HEK293 (cell line): Measurements from ENCODE around the gene FSD1.
A peak's percentile ranks its signal among the peaks of the same experiment; 100 is the strongest.

Experiments
- BCL11A ChIP-seq: fragments of 450-650 bp; formaldehyde crosslinking; IDR thresholded peaks from 2 replicates; pipeline ENCODE4 v1.5.1; 2016; ENCODE audit warnings: low read depth, missing biosample characterization, missing genetic modification characterization
- BCL11B ChIP-seq: fragments of 450-650 bp; formaldehyde crosslinking; IDR thresholded peaks from 2 replicates; pipeline ENCODE4 v1.5.1; 2016; ENCODE audit warnings: low read depth, missing biosample characterization, missing genetic modification characterization
- GLI4 ChIP-seq: fragments of 450-650 bp; formaldehyde crosslinking; IDR thresholded peaks from 2 replicates; pipeline ENCODE4 v1.5.1; 2016; ENCODE audit warnings: missing biosample characterization, missing genetic modification characterization
- GLIS1 ChIP-seq: fragments of 450-650 bp; formaldehyde crosslinking; IDR thresholded peaks from 2 replicates; pipeline ENCODE4 v1.5.1; 2016; ENCODE audit warnings: missing biosample characterization, missing genetic modification characterization
- IKZF3 ChIP-seq: fragments of 450-650 bp; IDR thresholded peaks from 2 replicates; pipeline ENCODE4 v1.5.0; 2018; ENCODE audit warnings: missing biosample characterization, mild to moderate bottlenecking, missing genetic modification characterization, moderate library complexity
- SP3 ChIP-seq: fragments of 450-650 bp; formaldehyde crosslinking; IDR thresholded peaks from 2 replicates; pipeline ENCODE4 v1.5.1; 2016; ENCODE audit warnings: missing biosample characterization, missing genetic modification characterization
- ZBTB20 ChIP-seq: fragments of 450-650 bp; formaldehyde crosslinking; IDR thresholded peaks from 2 replicates; pipeline ENCODE4 v1.5.1; 2016; ENCODE audit warnings: missing biosample characterization, missing genetic modification characterization
- ZBTB48 ChIP-seq: fragments of 450-650 bp; formaldehyde crosslinking; IDR thresholded peaks from 2 replicates; pipeline ENCODE4 v1.5.1; 2016; ENCODE audit warnings: missing biosample characterization, missing genetic modification characterization
- ZFP3 ChIP-seq: fragments of 450-650 bp; formaldehyde crosslinking; IDR thresholded peaks from 2 replicates; pipeline ENCODE4 v1.5.1; 2016; ENCODE audit warnings: low read depth, missing biosample characterization, missing genetic modification characterization
- ZNF16 ChIP-seq: fragments of 450-650 bp; formaldehyde crosslinking; IDR thresholded peaks from 2 replicates; pipeline ENCODE4 v1.5.1; 2016; ENCODE audit warnings: low read depth, missing biosample characterization, missing genetic modification characterization
- ZNF184 ChIP-seq: fragments of 450-650 bp; IDR thresholded peaks from 2 replicates; pipeline ENCODE4 v1.5.1; 2018; ENCODE audit warnings: missing biosample characterization, mild to moderate bottlenecking, missing genetic modification characterization
- ZNF335 ChIP-seq: fragments of 450-650 bp; formaldehyde crosslinking; conservative IDR thresholded peaks from 2 replicates; pipeline ENCODE4 v1.5.1; 2016; ENCODE audit warnings: missing biosample characterization, missing genetic modification characterization
- ZNF350 ChIP-seq: fragments of 450-650 bp; formaldehyde crosslinking; IDR thresholded peaks from 2 replicates; pipeline ENCODE4 v1.5.0; 2017; ENCODE audit warnings: missing biosample characterization, mild to moderate bottlenecking, missing genetic modification characterization
- ZNF391 ChIP-seq: fragments of 450-650 bp; formaldehyde crosslinking; IDR thresholded peaks from 2 replicates; pipeline ENCODE4 v1.5.1; 2016; ENCODE audit warnings: low read depth, missing biosample characterization, missing genetic modification characterization, borderline replicate concordance
- ZNF549 ChIP-seq: fragments of 450-650 bp; IDR thresholded peaks from 2 replicates; pipeline ENCODE4 v1.5.1; 2018; ENCODE audit warnings: missing biosample characterization, missing genetic modification characterization, mild to moderate bottlenecking, inconsistent platforms, moderate library complexity
- ZNF560 ChIP-seq: fragments of 450-650 bp; formaldehyde crosslinking; IDR thresholded peaks from 2 replicates; pipeline ENCODE4 v1.5.1; 2017; ENCODE audit warnings: missing biosample characterization, missing genetic modification characterization, borderline replicate concordance
- ZNF600 ChIP-seq: fragments of 450-650 bp; formaldehyde crosslinking; IDR thresholded peaks from 2 replicates; pipeline ENCODE4 v1.5.1; 2016; ENCODE audit warnings: missing biosample characterization, missing genetic modification characterization
- ZNF626 ChIP-seq: fragments of 450-650 bp; sonication (Bioruptor Pico); formaldehyde crosslinking; IDR thresholded peaks from 2 replicates; pipeline ENCODE4 v1.5.1; 2018; ENCODE audit warnings: missing biosample characterization, missing genetic modification characterization, inconsistent platforms
- ZNF654 ChIP-seq: fragments of 450-650 bp; formaldehyde crosslinking; IDR thresholded peaks from 2 replicates; pipeline ENCODE4 v1.5.1; 2016; ENCODE audit warnings: low read depth, missing biosample characterization, missing genetic modification characterization
- ZNF768 ChIP-seq: fragments of 450-650 bp; formaldehyde crosslinking; IDR thresholded peaks from 2 replicates; pipeline ENCODE4 v1.5.1; 2018; ENCODE audit warnings: missing biosample characterization, mild to moderate bottlenecking, missing genetic modification characterization
- ZNF843 ChIP-seq: fragments of 450-650 bp; formaldehyde crosslinking; IDR thresholded peaks from 2 replicates; pipeline ENCODE4 v1.5.1; 2016; ENCODE audit warnings: missing biosample characterization, missing genetic modification characterization
- ZSCAN16 ChIP-seq: fragments of 450-650 bp; formaldehyde crosslinking; IDR thresholded peaks from 2 replicates; pipeline ENCODE4 v1.5.1; 2016; ENCODE audit warnings: missing biosample characterization, missing genetic modification characterization
- TF ChIP-seq, protein P1 (sequence below): IDR thresholded peaks from 2 replicates; pipeline ENCODE4 v1.6.1; 2011; ENCODE audit warnings: mild to moderate bottlenecking, low read depth, low read length, borderline replicate concordance
- TF ChIP-seq, protein P2 (sequence below): fragments of 450-650 bp; formaldehyde crosslinking; IDR thresholded peaks from 2 replicates; pipeline ENCODE4 v1.5.1; 2016; ENCODE audit warnings: missing biosample characterization, missing genetic modification characterization
- TF ChIP-seq, protein P3 (sequence below): fragments of 450-650 bp; formaldehyde crosslinking; optimal IDR thresholded peaks from 2 replicates; pipeline ENCODE3; 2016; ENCODE audit warnings: missing biosample characterization, mild to moderate bottlenecking, missing genetic modification characterization
- TF ChIP-seq, protein P4 (sequence below): fragments of 450-650 bp; formaldehyde crosslinking; IDR thresholded peaks from 2 replicates; pipeline ENCODE4 v1.5.1; 2016; ENCODE audit warnings: missing biosample characterization, missing genetic modification characterization
- TF ChIP-seq, protein P5 (sequence below): fragments of 450-650 bp; formaldehyde crosslinking; IDR thresholded peaks from 2 replicates; pipeline ENCODE4 v1.5.1; 2016; ENCODE audit warnings: missing biosample characterization, missing genetic modification characterization
- TF ChIP-seq, protein P6 (sequence below): fragments of 450-650 bp; formaldehyde crosslinking; IDR thresholded peaks from 2 replicates; pipeline ENCODE4 v1.5.1; 2017; ENCODE audit warnings: missing biosample characterization, missing genetic modification characterization

The FSD1 gene

DNA sequence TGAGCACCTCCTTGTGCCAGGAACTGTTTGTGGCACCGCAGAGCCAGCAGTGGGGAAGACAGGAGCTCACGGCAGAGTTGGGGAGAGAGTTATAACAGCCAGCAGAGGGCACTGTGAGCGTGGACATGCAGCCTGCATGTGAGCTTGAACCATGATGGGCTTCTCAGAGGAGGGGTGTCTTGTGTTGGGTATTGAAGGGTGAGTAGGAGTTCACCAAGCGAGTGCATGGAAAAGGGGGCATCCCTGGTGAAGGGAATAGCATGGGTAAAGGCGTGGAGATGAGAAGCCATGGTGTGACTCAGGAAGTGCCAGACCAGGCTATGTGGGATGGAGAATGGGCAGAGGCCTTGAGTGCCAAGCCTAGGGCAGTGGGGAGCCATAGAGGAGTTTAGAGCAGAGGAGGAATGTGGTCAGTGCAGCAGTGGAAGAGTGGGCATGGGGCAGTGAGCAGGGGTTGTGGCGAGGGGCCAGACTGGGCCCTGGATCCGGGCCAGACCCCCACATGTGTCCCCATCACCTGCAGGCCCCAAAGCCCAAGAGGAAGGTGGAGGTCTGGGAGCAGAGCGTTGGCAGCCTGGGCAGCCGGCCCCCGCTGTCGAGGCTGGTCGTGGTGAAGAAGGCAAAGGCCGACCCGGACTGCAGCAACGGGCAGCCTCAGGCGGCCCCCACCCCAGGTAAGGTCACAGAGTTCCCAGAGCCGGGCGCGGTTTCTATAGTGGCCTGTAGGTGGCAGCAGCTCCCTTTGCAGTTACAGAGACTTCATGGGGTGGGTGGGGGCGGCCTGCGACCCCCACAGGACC, 37.1 kb upstream of the FSD1 start (continued):
- peak; percentile 100 for TF ChIP-seq ZFP3 (tag by site-specific recombination)
- TF ChIP-seq ZNF600: peak; percentile 86
- TF ChIP-seq, protein P1, sequence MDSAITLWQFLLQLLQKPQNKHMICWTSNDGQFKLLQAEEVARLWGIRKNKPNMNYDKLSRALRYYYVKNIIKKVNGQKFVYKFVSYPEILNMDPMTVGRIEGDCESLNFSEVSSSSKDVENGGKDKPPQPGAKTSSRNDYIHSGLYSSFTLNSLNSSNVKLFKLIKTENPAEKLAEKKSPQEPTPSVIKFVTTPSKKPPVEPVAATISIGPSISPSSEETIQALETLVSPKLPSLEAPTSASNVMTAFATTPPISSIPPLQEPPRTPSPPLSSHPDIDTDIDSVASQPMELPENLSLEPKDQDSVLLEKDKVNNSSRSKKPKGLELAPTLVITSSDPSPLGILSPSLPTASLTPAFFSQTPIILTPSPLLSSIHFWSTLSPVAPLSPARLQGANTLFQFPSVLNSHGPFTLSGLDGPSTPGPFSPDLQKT: no peak
- 0 out of 2 replicates have a peak, but pooled peaks have one; percentile 22 for TF ChIP-seq ZBTB20 (tag by site-specific recombination)
- TF ChIP-seq BCL11A: 0 out of 2 replicates have a peak, but pooled peaks have one; percentile 18
- no peak for TF ChIP-seq ZNF843 (tag by site-specific recombination)
- TF ChIP-seq ZNF391 (tag by site-specific recombination): peak; percentile 75; the same call in 1 of the 2 replicates
- peak; percentile 22; the same call in 1 of the 2 replicates for TF ChIP-seq GLIS1 (tag by site-specific recombination)
- TF ChIP-seq ZNF350 (tag by site-specific recombination): no peak
- TF ChIP-seq, protein P2, sequence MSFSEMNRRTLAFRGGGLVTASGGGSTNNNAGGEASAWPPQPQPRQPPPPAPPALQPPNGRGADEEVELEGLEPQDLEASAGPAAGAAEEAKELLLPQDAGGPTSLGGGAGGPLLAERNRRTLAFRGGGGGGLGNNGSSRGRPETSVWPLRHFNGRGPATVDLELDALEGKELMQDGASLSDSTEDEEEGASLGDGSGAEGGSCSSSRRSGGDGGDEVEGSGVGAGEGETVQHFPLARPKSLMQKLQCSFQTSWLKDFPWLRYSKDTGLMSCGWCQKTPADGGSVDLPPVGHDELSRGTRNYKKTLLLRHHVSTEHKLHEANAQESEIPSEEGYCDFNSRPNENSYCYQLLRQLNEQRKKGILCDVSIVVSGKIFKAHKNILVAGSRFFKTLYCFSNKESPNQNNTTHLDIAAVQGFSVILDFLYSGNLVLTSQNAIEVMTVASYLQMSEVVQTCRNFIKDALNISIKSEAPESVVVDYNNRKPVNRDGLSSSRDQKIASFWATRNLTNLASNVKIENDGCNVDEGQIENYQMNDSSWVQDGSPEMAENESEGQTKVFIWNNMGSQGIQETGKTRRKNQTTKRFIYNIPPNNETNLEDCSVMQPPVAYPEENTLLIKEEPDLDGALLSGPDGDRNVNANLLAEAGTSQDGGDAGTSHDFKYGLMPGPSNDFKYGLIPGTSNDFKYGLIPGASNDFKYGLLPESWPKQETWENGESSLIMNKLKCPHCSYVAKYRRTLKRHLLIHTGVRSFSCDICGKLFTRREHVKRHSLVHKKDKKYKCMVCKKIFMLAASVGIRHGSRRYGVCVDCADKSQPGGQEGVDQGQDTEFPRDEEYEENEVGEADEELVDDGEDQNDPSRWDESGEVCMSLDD (tag by site-specific recombination): peak; percentile 60; the same call in 1 of the 2 replicates
- no peak for TF ChIP-seq ZNF626 (tag by site-specific recombination)
- peak; percentile 100 for TF ChIP-seq GLI4 (tag by site-specific recombination)
- TF ChIP-seq ZNF335: 0 out of 2 replicates have a peak, but pooled peaks have one; percentile 12
- TF ChIP-seq, protein P3, sequence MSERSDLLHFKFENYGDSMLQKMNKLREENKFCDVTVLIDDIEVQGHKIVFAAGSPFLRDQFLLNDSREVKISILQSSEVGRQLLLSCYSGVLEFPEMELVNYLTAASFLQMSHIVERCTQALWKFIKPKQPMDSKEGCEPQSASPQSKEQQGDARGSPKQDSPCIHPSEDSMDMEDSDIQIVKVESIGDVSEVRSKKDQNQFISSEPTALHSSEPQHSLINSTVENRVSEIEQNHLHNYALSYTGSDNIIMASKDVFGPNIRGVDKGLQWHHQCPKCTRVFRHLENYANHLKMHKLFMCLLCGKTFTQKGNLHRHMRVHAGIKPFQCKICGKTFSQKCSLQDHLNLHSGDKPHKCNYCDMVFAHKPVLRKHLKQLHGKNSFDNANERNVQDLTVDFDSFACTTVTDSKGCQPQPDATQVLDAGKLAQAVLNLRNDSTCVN (tag by site-specific recombination): peak; percentile 17
- no peak for TF ChIP-seq ZNF549
- TF ChIP-seq, protein P4, sequence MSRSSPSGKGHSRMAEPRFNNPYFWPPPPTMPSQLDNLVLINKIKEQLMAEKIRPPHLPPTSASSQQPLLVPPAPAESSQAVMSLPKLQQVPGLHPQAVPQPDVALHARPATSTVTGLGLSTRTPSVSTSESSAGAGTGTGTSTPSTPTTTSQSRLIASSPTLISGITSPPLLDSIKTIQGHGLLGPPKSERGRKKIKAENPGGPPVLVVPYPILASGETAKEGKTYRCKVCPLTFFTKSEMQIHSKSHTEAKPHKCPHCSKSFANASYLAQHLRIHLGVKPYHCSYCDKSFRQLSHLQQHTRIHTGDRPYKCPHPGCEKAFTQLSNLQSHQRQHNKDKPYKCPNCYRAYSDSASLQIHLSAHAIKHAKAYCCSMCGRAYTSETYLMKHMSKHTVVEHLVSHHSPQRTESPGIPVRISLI (tag by site-specific recombination): no peak
- TF ChIP-seq, protein P5, sequence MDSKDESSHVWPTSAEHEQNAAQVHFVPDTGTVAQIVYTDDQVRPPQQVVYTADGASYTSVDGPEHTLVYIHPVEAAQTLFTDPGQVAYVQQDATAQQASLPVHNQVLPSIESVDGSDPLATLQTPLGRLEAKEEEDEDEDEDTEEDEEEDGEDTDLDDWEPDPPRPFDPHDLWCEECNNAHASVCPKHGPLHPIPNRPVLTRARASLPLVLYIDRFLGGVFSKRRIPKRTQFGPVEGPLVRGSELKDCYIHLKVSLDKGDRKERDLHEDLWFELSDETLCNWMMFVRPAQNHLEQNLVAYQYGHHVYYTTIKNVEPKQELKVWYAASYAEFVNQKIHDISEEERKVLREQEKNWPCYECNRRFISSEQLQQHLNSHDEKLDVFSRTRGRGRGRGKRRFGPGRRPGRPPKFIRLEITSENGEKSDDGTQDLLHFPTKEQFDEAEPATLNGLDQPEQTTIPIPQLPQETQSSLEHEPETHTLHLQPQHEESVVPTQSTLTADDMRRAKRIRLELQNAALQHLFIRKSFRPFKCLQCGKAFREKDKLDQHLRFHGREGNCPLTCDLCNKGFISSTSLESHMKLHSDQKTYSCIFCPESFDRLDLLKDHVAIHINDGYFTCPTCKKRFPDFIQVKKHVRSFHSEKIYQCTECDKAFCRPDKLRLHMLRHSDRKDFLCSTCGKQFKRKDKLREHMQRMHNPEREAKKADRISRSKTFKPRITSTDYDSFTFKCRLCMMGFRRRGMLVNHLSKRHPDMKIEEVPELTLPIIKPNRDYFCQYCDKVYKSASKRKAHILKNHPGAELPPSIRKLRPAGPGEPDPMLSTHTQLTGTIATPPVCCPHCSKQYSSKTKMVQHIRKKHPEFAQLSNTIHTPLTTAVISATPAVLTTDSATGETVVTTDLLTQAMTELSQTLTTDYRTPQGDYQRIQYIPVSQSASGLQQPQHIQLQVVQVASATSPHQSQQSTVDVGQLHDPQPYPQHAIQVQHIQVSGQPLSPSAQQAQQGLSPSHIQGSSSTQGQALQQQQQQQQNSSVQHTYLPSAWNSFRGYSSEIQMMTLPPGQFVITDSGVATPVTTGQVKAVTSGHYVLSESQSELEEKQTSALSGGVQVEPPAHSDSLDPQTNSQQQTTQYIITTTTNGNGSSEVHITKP (tag by site-specific recombination): peak; percentile 87
- peak; percentile 98 for TF ChIP-seq ZNF16
- peak; percentile 99 for TF ChIP-seq ZNF654 (tag by site-specific recombination)
- TF ChIP-seq ZNF560 (tag by site-specific recombination): no peak
- TF ChIP-seq, protein P6, sequence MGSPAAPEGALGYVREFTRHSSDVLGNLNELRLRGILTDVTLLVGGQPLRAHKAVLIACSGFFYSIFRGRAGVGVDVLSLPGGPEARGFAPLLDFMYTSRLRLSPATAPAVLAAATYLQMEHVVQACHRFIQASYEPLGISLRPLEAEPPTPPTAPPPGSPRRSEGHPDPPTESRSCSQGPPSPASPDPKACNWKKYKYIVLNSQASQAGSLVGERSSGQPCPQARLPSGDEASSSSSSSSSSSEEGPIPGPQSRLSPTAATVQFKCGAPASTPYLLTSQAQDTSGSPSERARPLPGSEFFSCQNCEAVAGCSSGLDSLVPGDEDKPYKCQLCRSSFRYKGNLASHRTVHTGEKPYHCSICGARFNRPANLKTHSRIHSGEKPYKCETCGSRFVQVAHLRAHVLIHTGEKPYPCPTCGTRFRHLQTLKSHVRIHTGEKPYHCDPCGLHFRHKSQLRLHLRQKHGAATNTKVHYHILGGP: no peak
- 0 out of 2 replicates have a peak, but pooled peaks have one; percentile 15 for TF ChIP-seq ZBTB48 (tag by site-specific recombination)
- TF ChIP-seq IKZF3: no peak
- TF ChIP-seq ZNF768 (tag by site-specific recombination): no peak
- TF ChIP-seq BCL11B (tag by site-specific recombination): no peak; the same call in 1 of the 2 replicates
- no peak for TF ChIP-seq ZSCAN16 (tag by site-specific recombination)
- TF ChIP-seq ZNF184 (tag by site-specific recombination): no peak
- TF ChIP-seq SP3: no peak
